Activated CD4-positive, alpha-beta T cell treated with anti-CD3 and anti-CD28 coated beads, Interleukin-2, amount 50 U/mL, for 4 hours (primary cell): ENCODE measurements around the gene TRUB2.
A peak's percentile ranks its signal among the peaks of the same experiment; 100 is the strongest.
"Not testable (repeated sequence)": the region's sequence is repeated elsewhere in the genome, so short reads cannot be mapped to it uniquely, and the experiment has no call there.

ENCODE experiments used
- DNase-seq, 2 experiments: peaks; one replicate each; pipeline ENCODE4 v3.0.0-alpha.2; 2020

Gene TRUB2

GRCh38 chr9:128340691-128341434 is 18.6 kb upstream of the TRUB2 start:
- peak in 1 of 2 experiments; percentile 14 for DNase-seq

DNA sequence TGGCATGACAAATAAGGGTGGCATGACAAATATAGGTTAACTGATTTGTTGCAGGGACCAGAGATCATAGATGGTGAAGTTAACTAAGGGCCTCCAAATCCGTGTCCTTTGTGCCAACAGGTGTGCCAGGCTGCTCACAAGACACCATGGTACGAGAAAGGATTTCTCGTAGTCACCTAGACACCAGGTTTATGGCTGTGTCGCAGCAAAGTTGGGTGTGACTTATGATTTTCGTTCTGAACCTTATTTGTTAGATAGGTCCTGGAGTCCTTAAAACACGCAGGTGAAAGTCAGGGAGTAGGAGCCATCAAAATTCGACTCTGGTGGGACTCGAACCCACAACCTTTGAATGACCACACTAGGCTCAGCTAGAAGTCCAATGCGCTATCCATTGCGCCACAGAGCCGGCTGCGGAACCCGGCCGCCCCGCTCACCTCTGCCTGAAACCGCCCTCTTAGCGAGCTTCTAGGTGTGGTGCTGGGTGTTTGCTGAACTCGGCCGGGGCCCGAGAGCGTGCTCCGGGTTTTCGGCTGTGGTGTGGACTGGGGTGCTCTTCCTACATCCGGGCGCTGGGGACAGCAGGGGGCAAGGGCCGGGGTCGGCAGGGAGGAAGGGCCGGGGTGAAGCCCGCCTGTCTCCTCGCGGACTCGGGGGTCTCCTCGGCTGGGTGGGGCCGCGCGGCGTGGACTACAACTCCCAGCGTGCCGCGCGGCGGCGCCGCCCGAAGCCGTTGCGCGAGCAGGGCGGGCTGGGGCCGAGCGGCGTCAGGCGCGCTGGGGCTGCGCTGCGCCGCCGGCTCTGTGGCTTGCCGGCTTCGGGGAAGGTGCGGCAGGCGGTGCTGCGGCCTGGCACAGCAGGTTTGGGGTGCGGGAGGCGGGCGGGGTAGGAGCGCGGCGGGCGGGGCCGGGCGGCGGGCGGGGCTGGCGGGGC is 17.8 kb upstream of the TRUB2 start, which contains the start of gene SLC27A4:
Gene SLC27A4, plus strand, starts transcription at position 767 of the 930 bp plus-strand sequence. CDS start 2,606 bp downstream, outside the sequence.
- DNase-seq, result peak; percentile 64 to 70

- DNase-seq, result not testable (repeated sequence)
These were observed 16.8 kb upstream of the TRUB2 start for GRCh38 chr9:128338852-128339614.

- DNase-seq, result no peak
These were observed 15.7 kb upstream of the TRUB2 start for GRCh38 chr9:128337936-128338335.

- no peak for DNase-seq
These were observed 13.7 kb upstream of the TRUB2 start for GRCh38 chr9:128335914-128336313.

DNA sequence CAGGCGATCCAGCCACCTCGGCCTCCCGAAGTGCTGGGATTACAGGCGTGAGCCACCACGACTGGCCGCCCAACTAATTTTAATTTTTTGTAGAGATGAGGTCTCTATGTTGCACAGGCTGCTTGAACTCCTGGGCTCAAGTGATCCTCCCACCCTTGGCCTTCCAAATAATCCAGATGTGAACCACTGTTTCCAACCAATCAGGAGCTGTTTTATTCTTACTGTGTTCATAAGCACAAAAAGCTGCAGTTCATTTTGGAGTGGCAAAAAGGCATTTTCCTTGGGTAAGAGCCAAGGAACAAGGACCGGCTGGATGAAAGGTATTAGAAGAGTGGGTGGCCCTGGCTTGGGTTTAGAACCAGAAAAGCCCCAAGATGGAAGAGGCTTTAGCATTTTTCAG is 12.9 kb upstream of the TRUB2 start:
- DNase-seq, result no peak

DNA sequence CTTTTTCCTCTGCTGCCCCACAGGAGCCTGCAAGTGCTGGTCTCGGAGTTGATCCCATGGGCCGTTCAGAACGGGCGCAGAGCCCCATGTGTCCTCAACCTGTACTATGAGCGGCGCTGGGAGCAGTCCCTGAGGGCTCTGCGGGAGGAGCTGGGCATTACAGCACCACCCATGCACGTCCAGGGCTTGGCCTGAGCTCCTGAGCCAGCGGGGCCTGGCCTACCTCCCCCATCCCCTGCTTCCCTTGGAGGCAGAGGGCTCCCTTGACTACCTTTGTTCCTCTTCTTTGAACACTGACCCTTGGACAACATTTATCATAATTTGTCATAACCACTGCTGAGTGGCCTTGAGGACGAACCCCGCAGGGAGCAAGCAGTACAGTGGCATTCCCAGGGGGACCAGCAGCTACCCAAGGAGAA is 11.2 kb upstream of the TRUB2 start:
- DNase-seq, result no peak

DNA sequence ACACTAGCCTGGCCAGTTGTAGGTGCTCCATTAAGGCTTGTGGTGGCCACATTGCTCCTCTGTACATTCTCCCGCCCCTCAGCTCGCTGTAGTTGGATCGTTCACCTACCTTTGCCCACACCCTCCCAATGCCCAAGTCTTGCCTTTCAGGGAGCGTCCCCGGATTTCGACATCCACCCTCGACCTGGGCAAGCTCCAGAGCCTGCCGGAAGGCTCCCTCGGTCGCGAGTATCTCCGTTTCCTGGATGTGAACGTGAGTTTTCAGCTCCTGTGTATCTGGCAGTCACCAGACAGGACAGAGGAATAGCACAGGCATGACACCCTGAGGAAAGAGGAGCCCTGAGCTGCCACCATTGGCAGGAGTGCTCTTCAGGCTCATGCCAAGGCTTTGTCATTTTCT is 3.4 kb upstream of the TRUB2 start:
- no peak for DNase-seq

- no peak for DNase-seq
These were observed 2.2 kb upstream of the TRUB2 start for GRCh38 chr9:128324401-128324800.

DNA sequence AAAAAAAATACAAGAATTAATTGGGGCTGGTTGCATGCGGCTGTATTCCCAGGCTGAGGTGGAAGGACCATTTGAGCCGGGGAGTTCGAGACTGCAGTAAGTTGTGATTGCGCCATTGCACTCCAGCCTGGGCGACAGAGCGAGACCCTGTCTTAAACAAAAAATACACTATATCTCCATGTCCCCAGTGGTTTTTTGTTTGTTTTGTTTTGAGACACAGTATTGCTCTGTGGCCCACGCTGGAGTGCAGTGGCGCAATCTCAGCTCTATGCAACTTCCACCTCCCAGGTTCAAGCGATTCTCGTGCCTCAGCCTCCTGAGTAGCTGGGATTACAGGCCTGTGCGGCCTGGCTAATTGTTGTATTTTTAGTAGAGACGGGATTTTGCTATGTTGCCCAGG is 1.5 kb upstream of the TRUB2 start:
- DNase-seq, result no peak

DNA sequence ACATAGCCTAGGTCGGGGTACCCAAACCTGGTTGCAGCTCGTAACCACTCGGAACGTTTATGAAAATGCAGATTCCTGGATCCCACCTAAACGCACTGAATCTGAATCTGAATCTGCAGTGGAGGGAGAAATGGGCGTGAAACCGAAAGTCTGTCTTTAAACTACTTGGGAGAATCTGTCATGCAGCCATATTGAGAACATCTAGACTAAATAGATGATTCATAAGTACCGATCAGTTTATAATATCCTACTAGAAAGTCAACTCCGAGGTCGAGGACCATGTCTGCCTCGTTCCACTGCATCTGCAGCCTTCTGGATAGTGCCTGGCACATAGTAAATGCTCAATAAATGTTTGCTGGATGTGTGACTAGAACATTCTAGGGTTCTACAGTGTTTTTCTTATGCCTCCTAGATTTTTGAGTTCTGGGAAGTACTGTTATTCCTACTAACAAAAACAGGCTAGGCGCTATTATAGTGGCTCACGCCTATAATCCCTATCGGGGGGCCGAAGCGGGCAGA is 1.0 kb upstream of the TRUB2 start:
- DNase-seq, result no peak

DNA sequence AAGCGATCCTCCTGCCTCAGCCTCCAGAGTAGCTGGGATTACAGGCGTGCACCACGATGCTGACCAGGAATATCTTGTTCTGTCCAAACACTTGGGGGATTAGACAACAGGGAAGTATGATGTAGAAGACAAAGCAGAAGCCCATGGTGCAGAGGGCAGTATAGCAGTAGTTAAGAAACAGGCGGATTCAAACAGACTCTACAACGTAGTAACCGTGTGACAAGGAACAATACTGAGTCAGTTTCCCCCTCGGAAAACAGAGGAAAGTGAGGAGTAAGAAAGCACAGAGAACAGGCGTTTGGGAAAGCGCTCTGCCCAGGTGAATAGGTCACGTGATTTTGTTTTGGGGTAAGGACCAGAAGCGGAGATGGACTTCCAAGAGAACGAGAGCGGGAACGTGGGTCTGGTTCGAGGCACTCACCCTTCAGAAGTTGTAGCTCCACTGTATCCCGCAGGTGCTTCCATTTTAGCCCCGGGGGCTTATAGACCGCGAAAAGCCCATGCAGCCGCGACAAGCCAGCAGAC is 306 bp downstream of the TRUB2 start:
- DNase-seq, result no peak

DNA sequence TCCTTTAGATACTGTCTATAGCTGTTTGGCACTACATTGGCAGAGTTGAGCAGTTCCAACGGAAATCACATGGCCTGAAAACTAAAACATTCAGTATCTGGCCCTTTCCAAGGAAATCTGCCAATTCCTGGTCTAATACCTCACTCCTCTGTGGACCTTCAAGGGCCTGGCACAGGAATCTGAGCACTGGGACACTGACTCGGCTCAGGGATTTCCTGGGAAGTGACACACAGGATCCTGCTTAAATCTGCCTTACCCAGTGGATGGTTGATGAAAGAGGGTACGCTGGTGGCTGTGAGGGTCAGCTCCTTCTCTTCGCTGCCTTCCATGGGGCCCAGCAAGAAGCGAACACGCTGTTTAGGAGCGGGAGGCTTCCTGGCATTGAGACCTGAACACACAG is 904 bp downstream of the TRUB2 start:
- no peak for DNase-seq

DNA sequence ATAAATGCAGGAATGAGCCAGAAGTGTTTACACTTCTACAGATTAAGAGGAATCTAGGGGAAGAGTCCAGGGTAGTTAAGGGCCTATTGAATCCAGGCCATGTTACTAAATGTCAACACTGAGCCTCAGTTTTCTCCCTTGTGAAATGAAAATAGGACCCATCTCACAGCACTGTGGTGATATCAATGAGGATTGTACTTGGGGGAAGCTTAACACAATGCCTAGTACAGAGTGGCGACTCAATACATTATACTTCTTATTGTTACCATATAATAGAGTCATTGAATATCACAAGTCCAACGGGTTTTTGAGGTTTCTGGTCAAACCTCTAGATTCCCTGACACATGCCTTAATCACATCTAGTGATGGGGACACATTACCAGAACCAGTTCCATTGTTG is 4.6 kb downstream of the TRUB2 start:
- no peak for DNase-seq

DNA sequence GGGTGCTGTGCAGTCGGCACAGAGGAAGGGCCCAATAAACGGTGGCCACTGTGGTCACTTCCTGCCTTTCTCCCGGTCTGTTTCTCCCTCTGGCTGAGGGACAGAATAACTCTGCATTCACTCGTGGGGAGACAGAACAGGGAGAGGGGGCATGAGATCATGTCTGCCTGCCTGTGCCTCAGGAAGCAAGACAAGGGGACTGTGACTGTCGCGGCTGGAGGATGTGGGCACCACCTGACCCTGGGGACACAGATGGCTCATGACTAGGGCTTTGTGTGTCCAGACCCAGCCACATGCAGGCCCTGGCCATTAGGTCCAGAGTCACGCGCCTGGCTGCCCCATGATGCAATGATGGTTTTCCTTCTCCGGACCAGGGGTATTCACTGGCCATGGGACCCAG is 5.8 kb downstream of the TRUB2 start:
- no peak for DNase-seq

DNA sequence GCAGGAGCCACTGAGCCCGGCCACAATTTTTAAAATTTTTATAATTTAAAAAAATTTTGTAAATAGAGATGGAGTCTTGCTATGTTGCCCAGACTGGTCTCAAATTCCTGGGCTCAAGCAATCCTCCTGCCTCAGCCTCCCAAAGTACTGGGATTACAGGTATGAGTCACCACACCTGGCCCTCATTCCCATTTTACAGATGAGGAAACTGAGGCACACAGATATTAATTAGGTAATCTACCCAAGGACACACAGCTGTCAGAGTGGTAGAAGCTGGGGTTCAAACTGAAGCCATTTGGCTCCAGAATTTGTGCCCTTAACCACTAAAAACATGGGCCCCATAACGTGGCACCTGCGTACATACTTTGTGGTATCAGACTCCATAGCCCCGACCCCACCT is 7.5 kb downstream of the TRUB2 start:
- no peak for DNase-seq

- no peak for DNase-seq
These were observed 11.8 kb downstream of the TRUB2 start for GRCh38 chr9:128310461-128310860.

DNA sequence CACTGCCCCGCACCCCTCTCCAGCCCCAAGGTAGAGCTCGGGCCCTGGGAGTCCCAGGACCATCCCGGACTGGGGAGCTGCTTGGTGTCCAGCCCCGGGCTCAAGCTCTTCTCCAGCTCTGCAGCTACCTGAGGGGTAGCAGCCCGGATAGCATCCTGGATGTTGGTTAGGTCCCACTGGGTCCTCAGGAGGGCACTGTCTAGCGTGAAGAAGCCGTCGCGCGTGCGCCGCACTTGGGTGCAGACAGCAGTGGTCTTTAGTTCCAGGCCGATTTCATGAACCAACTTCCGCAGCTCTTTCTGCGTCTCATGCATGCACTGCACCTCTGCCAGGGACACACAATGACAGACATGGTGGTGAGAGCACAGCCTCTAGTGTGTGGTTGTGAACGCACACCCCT is 12.7 kb downstream of the TRUB2 start:
- no peak for DNase-seq

- DNase-seq, result no peak
These were observed 17.3 kb downstream of the TRUB2 start for GRCh38 chr9:128304971-128305288.

DNA sequence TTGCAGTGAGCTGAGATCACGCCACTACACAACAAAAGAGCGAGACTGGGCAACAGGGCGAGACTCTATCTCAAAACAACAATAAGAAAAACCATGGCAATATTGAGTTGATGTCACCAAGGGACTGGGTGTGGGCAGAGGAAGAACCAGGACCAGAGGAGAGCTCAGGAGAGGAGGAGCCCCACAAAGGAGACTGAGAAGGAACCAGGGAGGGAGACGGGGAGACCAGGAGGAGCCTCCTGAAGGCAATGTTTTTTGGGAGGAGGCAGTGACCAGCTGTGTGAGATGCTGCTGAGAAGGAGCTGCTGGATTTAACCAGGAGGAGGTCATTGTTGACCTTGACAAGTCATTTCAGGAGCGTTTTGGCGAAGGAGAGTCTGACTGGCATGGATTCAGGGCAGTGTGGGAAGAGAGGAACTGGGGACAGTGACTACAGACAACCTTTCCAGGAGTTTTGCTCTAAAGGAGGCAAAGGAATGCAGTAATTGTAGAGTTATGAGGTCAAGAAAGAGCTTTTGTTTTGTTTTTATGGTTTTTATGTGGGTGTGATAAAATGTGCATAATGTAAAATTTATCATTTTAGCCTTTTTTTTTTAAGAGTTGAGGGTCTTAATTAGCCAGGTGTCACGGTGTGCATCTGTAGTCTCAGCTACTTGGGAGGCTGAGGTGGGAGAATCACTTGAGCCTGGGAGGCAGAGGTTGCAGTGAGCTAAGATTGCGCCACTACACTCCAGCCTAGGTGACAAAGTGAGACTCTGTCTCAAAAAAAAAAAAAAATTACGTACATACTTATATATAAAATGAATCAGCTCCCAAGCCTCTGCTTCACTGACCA is 17.9 kb downstream of the TRUB2 start:
- no peak for DNase-seq

- DNase-seq, result no peak
These were observed 23.4 kb downstream of the TRUB2 start for GRCh38 chr9:128298535-128299482.
